HepG2 (cell line): ENCODE results near the gene KCNQ1OT1. TPM values are rescaled to one million over a fixed set of nuclear protein-coding genes. Genes with fewer than 3 reads are reported as not detected.

Experiments used
- ATAC-seq: fragments of 200-7000 bp; cut with Tn5 transposase; 3 replicates; pipeline ENCODE4 v1.9.1; 2020; ENCODE audit warnings: mild to moderate bottlenecking, moderate library complexity
- BruUV-seq: library from RNA; stranded (reverse); fragments of 400-500 nt; replicated peaks from 2 replicates; lab custom pipeline; 2021; lab: Mats Ljungman, UMichigan
- CTCF ChIA-PET: fragments of 300-600 bp; formaldehyde crosslinking; extraction: SDS; loops from one replicate; lab custom pipeline; 2021; ENCODE audit warnings: low total read pairs, inconsistent platforms, low intra/inter-chr PET ratio; lab: Yijun Ruan, JAX
- POLR2A ChIA-PET: fragments of 350-600 bp; sonication (Branson Sonifier 250); formaldehyde crosslinking; loops from one replicate; lab custom pipeline; 2020; ENCODE audit warnings: antibody characterized with exemption, inconsistent platforms; lab: Yijun Ruan, JAX
- DNase-seq: peaks from one replicate; pipeline ENCODE4 v3.0.0-alpha.2; 2015; ENCODE audit warnings: low spot score
- FAIRE-seq: peaks from 3 replicates; lab custom pipeline; 2011; peaks lifted over from hg19 to GRCh38; lab: Jason Lieb, UNC
- H2AFZ ChIP-seq: one replicate; pipeline ENCODE4 v1.6.1; 2011; ENCODE audit warnings: low read length, inconsistent platforms
- H3K27ac ChIP-seq: fragments of 300-600 bp; 3 replicates; pipeline ENCODE4 v1.8.0; 2011; ENCODE audit warnings: mixed run types, mild to moderate bottlenecking, mixed read lengths, low read length, inconsistent platforms; ENCODE audit not compliant: insufficient read depth; ENCODE audit errors: extremely low read length
- H3K27me3 ChIP-seq, 2 experiments: fragments of 200-600 bp in 1 of 2; 2 replicates in 1 of 2; 3 replicates in 1 of 2; pipeline versions ENCODE4 v1.6.0 to v1.8.0; 2011; ENCODE audit warnings: low read length in 2 of 2, mild to moderate bottlenecking in 2 of 2, moderate library complexity in 2 of 2, inconsistent platforms in 1 of 2; ENCODE audit not compliant: insufficient read depth in 2 of 2, control insufficient read depth in 1 of 2
- H3K36me3 ChIP-seq, 2 experiments: fragments of 200-600 bp in 1 of 2; replicated peaks in 1 of 2; 2 replicates in 1 of 2; 3 replicates in 1 of 2; pipeline versions ENCODE4 v1.5.1 to v1.8.0; 2011; ENCODE audit warnings: low read length in 2 of 2, inconsistent platforms in 1 of 2; ENCODE audit not compliant: insufficient read depth in 2 of 2, control insufficient read depth in 1 of 2
- H3K4me1 ChIP-seq: 2 replicates; pipeline ENCODE4 v1.5.1; 2012; ENCODE audit warnings: low read length, inconsistent platforms; ENCODE audit not compliant: insufficient read depth
- H3K4me2 ChIP-seq: 2 replicates; pipeline ENCODE4 v1.6.0; 2011; ENCODE audit warnings: low read depth, low read length, inconsistent platforms
- H3K4me3 ChIP-seq, 3 experiments: fragments of 200-600 bp in 1 of 3; sonication (generic), shearing (Covaris generic) in 1 of 3; replicated peaks in 1 of 3; 2 replicates each; pipeline ENCODE4 v1.5.1; 2011 to 2016; ENCODE audit warnings: low read length in 3 of 3, inconsistent platforms in 2 of 3, low read depth in 2 of 3, mild to moderate bottlenecking in 2 of 3, control low read depth in 1 of 3, mixed read lengths in 1 of 3; ENCODE audit not compliant: insufficient read depth in 1 of 3
- H3K79me2 ChIP-seq: one replicate; pipeline ENCODE4 v1.6.1; 2011; ENCODE audit warnings: low read length, inconsistent platforms; ENCODE audit not compliant: insufficient read depth
- H3K9ac ChIP-seq: 2 replicates; pipeline ENCODE4 v1.6.0; 2011; ENCODE audit warnings: mild to moderate bottlenecking, low read depth, low read length, inconsistent platforms; ENCODE audit not compliant: insufficient read depth
- H3K9me3 ChIP-seq: 2 replicates; pipeline ENCODE4 v1.5.1; 2012; ENCODE audit warnings: mild to moderate bottlenecking, low read length
- H4K20me1 ChIP-seq: 2 replicates; pipeline ENCODE4 v1.6.0; 2011; ENCODE audit warnings: inconsistent platforms, mild to moderate bottlenecking, low read length, moderate library complexity; ENCODE audit not compliant: insufficient read depth
- E2F1 ChIP-seq: sonication (generic); formaldehyde crosslinking; IDR thresholded peaks from 2 replicates; pipeline ENCODE4 v1.5.0; 2020; ENCODE audit warnings: missing genetic modification reagents
- FOXC1 ChIP-seq: sonication (generic); formaldehyde crosslinking; IDR thresholded peaks from 2 replicates; pipeline ENCODE4 v1.8.0; 2022; ENCODE audit warnings: mild to moderate bottlenecking, missing genetic modification reagents, borderline replicate concordance
- HNF1A ChIP-seq, 2 experiments: sonication (generic) in 1 of 2; formaldehyde crosslinking in 1 of 2; IDR thresholded peaks; 2 replicates each; pipeline versions ENCODE4 v1.4.0 to v1.6.1; 2016 to 2020; ENCODE audit warnings: borderline replicate concordance in 1 of 2, low read depth in 1 of 2, mild to moderate bottlenecking in 1 of 2, missing genetic modification reagents in 1 of 2
- NR2C2 ChIP-seq: sonication (generic); formaldehyde crosslinking; IDR thresholded peaks from 2 replicates; pipeline ENCODE4 v1.4.0; 2020; ENCODE audit warnings: missing genetic modification reagents, mild to moderate bottlenecking, moderate library complexity, borderline replicate concordance
- RXRB ChIP-seq: IDR thresholded peaks from 2 replicates; pipeline ENCODE4 v1.6.1; 2016; ENCODE audit warnings: borderline replicate concordance, missing genetic modification reagents, missing compliant biosample characterization
- TRIM24 ChIP-seq: sonication (generic); formaldehyde crosslinking; IDR thresholded peaks from 2 replicates; pipeline ENCODE4 v1.8.0; 2022; ENCODE audit warnings: mild to moderate bottlenecking, missing genetic modification reagents
- ZNF180 ChIP-seq: sonication (generic); formaldehyde crosslinking; IDR thresholded peaks from 2 replicates; pipeline ENCODE4 v1.4.0; 2020; ENCODE audit warnings: low read depth, missing genetic modification reagents, borderline replicate concordance
- ZNF33B ChIP-seq: sonication (generic); formaldehyde crosslinking; IDR thresholded peaks from 2 replicates; pipeline ENCODE4 v1.5.1; 2020; ENCODE audit warnings: mild to moderate bottlenecking, missing genetic modification reagents
- WGBS: methylation state at CpG from one replicate; pipeline ENCODE4 v1.1.6; 2017; ENCODE audit warnings: low lambda C conversion rate; 5-methylcytosine and 5-hydroxymethylcytosine counted together
- in situ Hi-C: cut with HindIII; loops from 2 replicates; pipeline ENCODE4 v1.10.0; 2017; ENCODE audit warnings: low pct_unique_long_range_greater_than_20kb; ENCODE audit not compliant: extremely low pct_ligation_motif_present
- intact Hi-C: fragments of 100-400 bp; cut with micrococcal nuclease; formaldehyde crosslinking; loops from one replicate; pipeline ENCODE4 v1.10.0; 2022; ENCODE audit not compliant: unreplicated experiment
- polyA plus RNA-seq, 8 experiments: library from polyadenylated mRNA; depleted of rRNA in 3 of 8; stranded (reverse) in 7 of 8; unstranded in 1 of 8; fragments of >200 nt; fragmentation: Illumina TruSeq in 4 of 8; extraction: Trizol in 4 of 8; gene quantifications; 2 replicates each; pipeline versions ENCODE4 v1.2.1 to v1.2.3, GENCODE V29; 2011 to 2016; ENCODE audit warnings: low read depth in 4 of 8, missing spikeins in 1 of 8, mixed read lengths in 1 of 8; ENCODE audit not compliant: insufficient read depth in 1 of 8
- total RNA-seq, 5 experiments: library from RNA; depleted of rRNA; stranded (reverse); fragments of >200 nt; fragmentation: Illumina TruSeq; extraction: Trizol; gene quantifications; 2 replicates each; pipeline ENCODE4 v1.2.3, GENCODE V29; 2016; ENCODE audit warnings: low read depth in 1 of 5
- TF ChIP-seq, protein P1 (sequence below): sonication (generic); formaldehyde crosslinking; IDR thresholded peaks from 2 replicates; pipeline ENCODE4 v1.4.0; 2020; ENCODE audit warnings: missing genetic modification reagents, mild to moderate bottlenecking, borderline replicate concordance
- TF ChIP-seq, protein P2 (sequence below): sonication (generic); formaldehyde crosslinking; IDR thresholded peaks from 2 replicates; pipeline ENCODE4 v1.4.0; 2020; ENCODE audit warnings: missing genetic modification reagents

The KCNQ1OT1 gene
- total and polyA plus RNA-seq, 2 of the 13 experiments (the other 11 are each of a cell fraction or from before 2014, with no cell fraction given): 1.3 to 18.9 TPM

DNA sequence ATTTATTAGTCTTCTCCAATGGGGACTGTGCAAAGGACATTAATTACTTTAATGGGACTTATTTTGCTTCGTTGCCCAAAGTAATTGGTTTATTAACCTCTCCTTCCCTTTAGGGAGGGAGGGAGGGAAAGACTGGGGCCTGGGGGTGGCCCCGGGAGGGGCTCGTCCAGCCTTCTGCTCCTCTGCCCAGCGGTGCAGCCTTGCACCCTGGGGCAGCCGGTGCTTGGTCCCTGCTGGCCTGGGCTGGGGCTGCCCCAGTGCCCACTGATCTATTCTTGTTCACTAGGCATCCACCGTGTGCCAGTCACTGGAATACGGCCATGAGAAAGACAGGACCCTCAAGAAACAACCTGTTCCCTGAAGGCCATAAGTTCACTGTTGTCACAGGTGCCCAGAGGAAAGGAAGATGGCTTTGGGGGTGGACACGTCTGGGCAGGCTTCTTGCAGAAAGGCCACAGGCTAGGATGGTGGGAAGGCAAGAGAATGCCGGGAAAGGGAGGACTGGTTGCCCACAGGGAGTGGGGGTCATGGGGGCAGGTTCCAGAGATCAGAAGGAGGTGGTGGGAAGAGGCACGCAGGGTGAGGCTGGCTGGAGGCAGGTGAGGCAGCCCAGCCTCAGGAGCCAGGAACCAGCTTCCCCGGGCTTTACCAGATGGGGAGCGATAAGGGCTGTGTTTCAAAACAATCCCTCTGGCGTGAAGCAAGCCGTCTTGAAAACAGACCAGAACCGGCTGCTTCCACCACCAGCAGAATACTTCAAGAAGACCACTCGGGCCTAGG lies 47.6 kb upstream of the KCNQ1OT1 start (continued):
- no peak for TF ChIP-seq E2F1
- no peak for TF ChIP-seq RXRB (CRISPR knock-in tag)
- no peak for TF ChIP-seq NR2C2 (CRISPR knock-in tag)
- TF ChIP-seq ZNF33B (CRISPR knock-in tag): no peak
- no peak for TF ChIP-seq TRIM24 (CRISPR knock-in tag)
- TF ChIP-seq, protein P1, sequence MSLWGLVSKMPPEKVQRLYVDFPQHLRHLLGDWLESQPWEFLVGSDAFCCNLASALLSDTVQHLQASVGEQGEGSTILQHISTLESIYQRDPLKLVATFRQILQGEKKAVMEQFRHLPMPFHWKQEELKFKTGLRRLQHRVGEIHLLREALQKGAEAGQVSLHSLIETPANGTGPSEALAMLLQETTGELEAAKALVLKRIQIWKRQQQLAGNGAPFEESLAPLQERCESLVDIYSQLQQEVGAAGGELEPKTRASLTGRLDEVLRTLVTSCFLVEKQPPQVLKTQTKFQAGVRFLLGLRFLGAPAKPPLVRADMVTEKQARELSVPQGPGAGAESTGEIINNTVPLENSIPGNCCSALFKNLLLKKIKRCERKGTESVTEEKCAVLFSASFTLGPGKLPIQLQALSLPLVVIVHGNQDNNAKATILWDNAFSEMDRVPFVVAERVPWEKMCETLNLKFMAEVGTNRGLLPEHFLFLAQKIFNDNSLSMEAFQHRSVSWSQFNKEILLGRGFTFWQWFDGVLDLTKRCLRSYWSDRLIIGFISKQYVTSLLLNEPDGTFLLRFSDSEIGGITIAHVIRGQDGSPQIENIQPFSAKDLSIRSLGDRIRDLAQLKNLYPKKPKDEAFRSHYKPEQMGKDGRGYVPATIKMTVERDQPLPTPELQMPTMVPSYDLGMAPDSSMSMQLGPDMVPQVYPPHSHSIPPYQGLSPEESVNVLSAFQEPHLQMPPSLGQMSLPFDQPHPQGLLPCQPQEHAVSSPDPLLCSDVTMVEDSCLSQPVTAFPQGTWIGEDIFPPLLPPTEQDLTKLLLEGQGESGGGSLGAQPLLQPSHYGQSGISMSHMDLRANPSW: no peak

DNA sequence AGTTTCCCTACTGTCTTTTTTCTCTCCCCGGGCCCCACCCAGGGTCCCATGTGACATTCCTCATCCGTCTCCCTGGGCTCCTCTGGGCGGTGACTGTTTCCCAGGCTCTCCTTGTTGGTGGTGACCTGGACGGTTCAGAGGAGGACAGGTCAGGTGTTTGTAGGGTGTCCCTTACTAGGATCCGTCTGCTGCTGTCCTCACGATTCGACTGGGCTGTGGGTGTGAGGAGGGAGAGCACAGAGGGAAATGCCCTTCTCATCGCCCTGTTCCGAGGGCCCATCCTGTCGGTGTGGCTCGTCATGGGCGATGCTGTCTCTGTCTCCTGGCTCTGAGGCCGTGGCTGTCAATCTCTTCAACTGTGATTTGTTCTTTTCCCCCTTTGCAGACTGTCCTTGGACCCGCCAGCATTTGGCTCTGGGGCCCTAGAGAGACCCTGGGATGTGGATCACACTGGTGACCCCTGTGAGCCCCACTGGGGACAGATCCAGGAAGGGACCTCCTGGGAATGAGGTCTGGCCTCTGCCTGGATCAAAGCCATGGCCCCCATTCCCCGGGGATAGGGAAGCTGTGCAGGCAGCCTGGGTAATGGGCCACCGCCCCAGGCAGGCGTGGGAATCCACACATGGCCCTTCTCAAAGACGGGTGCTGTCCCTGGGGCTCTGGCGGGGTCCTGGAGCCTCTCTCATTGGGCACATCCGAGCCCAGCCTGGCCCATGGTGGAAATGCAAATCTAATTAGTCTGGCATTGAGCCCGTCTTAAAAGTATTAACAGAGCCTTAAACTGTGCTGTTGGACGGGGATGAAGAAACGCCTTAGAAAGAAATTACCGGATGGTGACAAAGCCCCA lies 46.8 kb upstream of the KCNQ1OT1 start:
- intact Hi-C loops (no loop called here), in situ Hi-C loops (loop anchor here (25.0 kb wide), 1 partner anchor 534 kb away; no protein-coding TSS in a partner anchor)
- ATAC-seq (no peak), DNase-seq (no peak), FAIRE-seq (no peak)
- H3K9ac ChIP-seq: no peak overlapping the region
- ChIA-PET CTCF (no interaction called here), POLR2A (no interaction called here)
- H3K36me3 ChIP-seq: no peaks in the 10 kb centered on the region
- no peak overlapping the region for H2AFZ ChIP-seq
- no peak overlapping the region for H3K4me2 ChIP-seq
- H3K4me1 ChIP-seq: peaks cover 26% of the 10 kb centered on the region
- no peaks in the 10 kb centered on the region for H3K9me3 ChIP-seq
- H3K79me2 ChIP-seq: no peaks in the 10 kb centered on the region
- no peak overlapping the region for H3K4me3 ChIP-seq
- peaks cover 11 to 75% of the 10 kb centered on the region in 2 experiments for H3K27me3 ChIP-seq
- no peak overlapping the region for H3K27ac ChIP-seq
- no TSS peak for BruUV-seq
- H4K20me1 ChIP-seq: no peaks in the 10 kb centered on the region
- 59% methylated on average over 18 of the region's 24 CpGs for WGBS
- TF ChIP-seq FOXC1 (CRISPR knock-in tag): no peak
- TF ChIP-seq, protein P2, sequence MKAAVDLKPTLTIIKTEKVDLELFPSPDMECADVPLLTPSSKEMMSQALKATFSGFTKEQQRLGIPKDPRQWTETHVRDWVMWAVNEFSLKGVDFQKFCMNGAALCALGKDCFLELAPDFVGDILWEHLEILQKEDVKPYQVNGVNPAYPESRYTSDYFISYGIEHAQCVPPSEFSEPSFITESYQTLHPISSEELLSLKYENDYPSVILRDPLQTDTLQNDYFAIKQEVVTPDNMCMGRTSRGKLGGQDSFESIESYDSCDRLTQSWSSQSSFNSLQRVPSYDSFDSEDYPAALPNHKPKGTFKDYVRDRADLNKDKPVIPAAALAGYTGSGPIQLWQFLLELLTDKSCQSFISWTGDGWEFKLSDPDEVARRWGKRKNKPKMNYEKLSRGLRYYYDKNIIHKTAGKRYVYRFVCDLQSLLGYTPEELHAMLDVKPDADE (CRISPR knock-in tag): no peak
- no peak for TF ChIP-seq HNF1A (IDR thresholded peaks at IDR 0.05; ENCODE audit: low read depth)
- TF ChIP-seq HNF1A (CRISPR knock-in tag; IDR thresholded peaks at IDR 0.05; ENCODE audit: borderline replicate concordance): no peak
- TF ChIP-seq ZNF180 (CRISPR knock-in tag): no peak
